WI38 (cell line): ENCODE results near the gene ADGRA1.

Source experiments
- H3K4me3 ChIP-seq: 2 replicates; pipeline ENCODE4 v1.5.1; 2011; ENCODE audit warnings: low read depth, mild to moderate bottlenecking, control low read depth, low read length
- CTCF ChIP-seq: IDR thresholded peaks from 2 replicates; pipeline ENCODE4 v1.5.1; 2012; ENCODE audit warnings: low read depth, mild to moderate bottlenecking, control low read depth, low read length

ADGRA1 gene

GRCh38 chr10:133097418-133097817 is 9.7 kb downstream of the ADGRA1 start:
- no peak for TF ChIP-seq CTCF
- H3K4me3 ChIP-seq: no peak overlapping the region

GRCh38 chr10:133097961-133098360 is 10.2 kb downstream of the ADGRA1 start:
- H3K4me3 ChIP-seq: no peak overlapping the region
- no peak for TF ChIP-seq CTCF

GRCh38 chr10:133098426-133099124 is 10.9 kb downstream of the ADGRA1 start:
- no peak for TF ChIP-seq CTCF
- H3K4me3 ChIP-seq: no peak overlapping the region

- no peak overlapping the region for H3K4me3 ChIP-seq
- TF ChIP-seq CTCF: no peak
These were observed 11.8 kb downstream of the ADGRA1 start for GRCh38 chr10:133099571-133099970.

- no peak overlapping the region for H3K4me3 ChIP-seq
- TF ChIP-seq CTCF: no peak
These were observed 12.5 kb downstream of the ADGRA1 start for GRCh38 chr10:133100186-133100585.

- no peak overlapping the region for H3K4me3 ChIP-seq
- no peak for TF ChIP-seq CTCF
These were observed 13.1 kb downstream of the ADGRA1 start for GRCh38 chr10:133100706-133101415.

GRCh38 chr10:133101416-133101810 is 13.7 kb downstream of the ADGRA1 start:
- TF ChIP-seq CTCF: no peak
- no peak overlapping the region for H3K4me3 ChIP-seq
